ENCODE measurements around the gene ADGRE1.

The ADGRE1 gene

GRCh38 chr19:6956573-6956972 lies 69.2 kb downstream of the ADGRE1 start:
- no peak for DNase-seq (ENCODE audit: low read depth)

- no peak for DNase-seq (ENCODE audit: low read depth)
Measured at GRCh38 chr19:6958791-6959190, 71.4 kb downstream of the ADGRE1 start.

DNA sequence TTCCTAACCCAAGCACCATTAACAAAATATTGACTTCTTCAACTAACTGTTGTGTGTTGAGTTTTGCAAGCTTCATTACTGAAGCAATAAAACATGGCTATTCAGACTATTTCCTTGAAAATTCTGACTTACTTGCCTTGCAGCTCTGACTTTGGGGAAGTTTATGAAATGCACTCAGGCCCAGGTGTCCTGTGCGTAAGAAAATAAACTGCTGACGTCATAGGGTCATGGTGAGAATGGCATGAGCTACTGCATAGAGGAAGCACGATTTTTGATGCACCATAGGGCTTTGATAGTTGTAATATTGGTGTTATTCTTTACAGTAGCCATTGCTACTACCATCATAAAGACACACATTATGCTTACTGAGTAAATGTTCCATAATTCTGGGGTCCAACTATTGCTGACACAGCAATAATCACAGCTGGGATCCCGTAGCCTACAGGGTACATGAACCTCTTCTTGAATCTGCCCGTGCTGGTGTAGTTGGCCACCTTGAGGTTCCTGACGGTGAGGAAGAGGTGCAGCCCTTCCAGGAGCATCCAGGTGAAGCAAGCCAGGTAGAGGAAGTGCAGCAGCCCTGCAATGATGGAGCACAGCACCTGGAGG lies 76.0 kb downstream of the ADGRE1 start:
- DNase-seq (ENCODE audit: low read depth), result no peak

- DNase-seq (ENCODE audit: low read depth), result no peak
Measured at GRCh38 chr19:6963937-6964336, 76.6 kb downstream of the ADGRE1 start.

DNA sequence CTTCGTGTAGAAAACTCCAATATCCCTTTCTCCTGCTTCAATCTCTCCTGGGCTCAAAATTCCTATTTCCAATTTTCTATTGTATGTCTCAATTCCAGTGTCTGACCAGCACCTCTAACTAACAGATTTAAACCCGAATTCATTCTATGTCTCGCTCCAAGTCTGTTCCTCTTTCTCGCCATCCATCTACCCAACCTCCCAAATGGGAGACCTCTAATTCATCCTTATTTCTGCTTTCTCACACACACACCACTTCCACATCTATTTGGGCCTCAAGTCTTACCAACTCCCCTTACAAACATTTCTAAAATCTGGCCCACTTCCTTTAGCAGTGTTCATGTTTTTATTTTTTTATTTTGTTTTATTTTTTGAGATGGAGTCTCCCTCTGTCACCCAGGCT lies 80.6 kb downstream of the ADGRE1 start:
- no peak for DNase-seq (ENCODE audit: low read depth)

DNA sequence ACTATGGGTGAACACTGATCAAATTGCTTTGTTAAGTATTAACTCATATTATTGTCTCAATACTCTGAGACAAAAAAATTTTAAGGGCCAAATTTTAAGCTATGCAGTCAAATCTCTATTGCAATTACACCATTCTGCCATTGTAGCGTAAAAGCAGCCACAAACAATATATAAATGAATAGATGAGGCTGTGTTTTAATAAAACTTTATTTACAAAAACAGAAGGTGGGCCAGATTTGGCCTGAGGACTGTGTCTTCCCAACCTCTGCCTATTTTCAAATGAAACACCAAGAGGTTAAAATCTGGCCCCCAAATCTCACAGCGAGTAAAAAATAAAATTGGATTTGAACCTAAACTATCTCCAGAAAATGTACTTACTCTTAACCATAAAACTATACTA lies 82.1 kb downstream of the ADGRE1 start:
- DNase-seq (ENCODE audit: low read depth), result no peak

DNA sequence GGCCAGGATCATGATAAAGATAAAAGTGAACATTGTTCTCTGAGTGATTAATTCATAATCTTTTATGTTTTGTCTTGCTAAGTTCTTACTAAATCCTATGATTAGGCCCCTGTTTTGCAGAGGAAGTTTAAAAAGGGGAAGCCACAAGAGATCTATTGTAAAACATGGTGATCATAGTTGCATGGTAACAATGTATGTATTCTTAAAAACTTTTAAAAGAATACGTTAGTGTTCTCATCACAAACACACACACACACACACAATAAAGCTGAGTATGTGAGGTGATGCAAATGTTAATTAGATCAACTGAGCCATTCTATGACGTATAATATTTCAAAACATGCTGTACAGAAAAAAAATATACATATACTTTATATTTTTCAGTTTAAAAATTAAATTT lies 82.6 kb downstream of the ADGRE1 start:
- no peak for DNase-seq (ENCODE audit: low read depth)

GRCh38 chr19:6970443-6970842 lies 83.1 kb downstream of the ADGRE1 start:
- DNase-seq (ENCODE audit: low read depth), result no peak

- DNase-seq (ENCODE audit: low read depth), result no peak
Measured at GRCh38 chr19:6971366-6971765, 84.0 kb downstream of the ADGRE1 start.

DNA sequence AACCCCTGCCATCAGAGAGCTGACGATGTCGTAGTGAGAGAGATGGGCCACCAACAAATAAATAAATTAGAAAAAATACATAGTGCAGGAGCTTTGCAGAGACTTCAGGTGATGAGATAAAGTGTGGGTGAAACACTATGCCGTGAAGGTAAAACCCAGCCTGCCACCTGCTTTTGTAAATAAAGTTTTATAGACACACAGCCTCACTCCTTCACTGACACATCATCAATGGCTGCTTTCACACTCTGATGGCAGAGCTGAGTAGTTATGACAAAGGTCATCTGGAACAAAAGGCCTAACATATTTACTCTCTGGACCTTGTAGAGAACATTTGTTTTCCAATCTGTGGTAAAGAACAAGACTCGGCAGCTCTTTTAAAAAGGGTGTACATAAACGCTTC lies 88.8 kb downstream of the ADGRE1 start:
- no peak for DNase-seq (ENCODE audit: low read depth)

DNA sequence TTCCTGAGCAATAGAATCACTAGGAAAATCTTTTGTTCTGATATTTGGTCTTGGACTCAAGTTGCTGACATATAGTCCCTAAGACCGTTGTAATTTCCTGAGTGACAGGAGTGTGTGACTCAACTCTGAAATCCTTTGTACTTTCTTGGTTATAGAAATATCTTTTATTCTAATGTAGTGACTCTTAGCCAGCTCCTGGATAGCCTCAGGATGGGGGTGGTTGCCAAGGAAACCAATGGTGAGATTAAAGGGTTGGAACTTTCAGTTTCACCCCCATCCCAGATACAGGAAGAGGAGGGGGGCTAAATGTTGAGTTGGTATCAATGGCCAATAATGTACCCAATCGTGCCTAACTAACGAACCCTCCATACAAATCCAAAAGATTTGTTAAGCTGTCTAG lies 92.0 kb downstream of the ADGRE1 start:
- DNase-seq (ENCODE audit: low read depth), result no peak

- DNase-seq (ENCODE audit: low read depth), result no peak
Measured at GRCh38 chr19:6983448-6983847, 96.1 kb downstream of the ADGRE1 start.

GRCh38 chr19:6987850-6988249 lies 100.5 kb downstream of the ADGRE1 start:
- no peak for DNase-seq (ENCODE audit: low read depth)

DNA sequence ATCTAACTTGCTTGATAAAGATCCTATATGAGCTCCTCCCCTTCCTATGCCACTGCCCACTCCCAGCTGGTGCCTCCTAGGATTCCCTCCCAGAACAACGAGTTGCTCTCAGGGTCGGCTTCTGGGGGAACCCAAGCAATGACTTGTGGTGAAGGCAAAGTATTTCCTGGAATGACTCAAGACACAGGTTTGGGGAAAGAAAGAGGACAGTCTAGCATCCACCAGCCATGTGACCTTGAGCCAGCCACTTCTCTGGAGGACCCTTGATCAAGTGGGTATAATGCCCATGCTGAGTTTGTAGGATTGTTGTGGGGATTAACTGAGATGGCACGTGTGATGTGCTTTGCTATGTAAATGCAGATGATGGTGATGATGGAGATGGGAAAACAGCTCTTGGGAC lies 100.9 kb downstream of the ADGRE1 start:
- no peak for DNase-seq (ENCODE audit: low read depth)

Measured in stimulated activated CD8-positive, alpha-beta memory T cell treated with anti-CD3 and anti-CD28 coated beads, Interleukin-12 subunit alpha, Interleukin-12 subunit beta, amount 100 ng/mL, for 4 hours (primary cell).